Endothelial cell of umbilical vein (primary cell): ENCODE measurements around the gene CALR3. TPM values are rescaled to one million over a fixed set of nuclear protein-coding genes. Genes with fewer than 3 reads are reported as not detected.

Experiments
- BruUV-seq: library from RNA; stranded (reverse); fragments of 400-500 nt; replicated peaks from 2 replicates; lab custom pipeline; 2021; lab: Mats Ljungman, UMichigan
- CTCF ChIA-PET: fragments of 300-600, 350-600 bp; sonication (Branson Sonifier 250); formaldehyde crosslinking; loops from one replicate; lab custom pipeline; 2021; ENCODE audit warnings: antibody characterized with exemption, inconsistent platforms; lab: Charles Lee
- POLR2A ChIA-PET: fragments of 300-600, 350-600 bp; sonication (Branson Sonifier 250); formaldehyde crosslinking; loops from one replicate; lab custom pipeline; 2021; ENCODE audit warnings: antibody characterized with exemption, inconsistent platforms; lab: Charles Lee
- DNase-seq: peaks from one replicate; pipeline ENCODE4 v3.0.0-alpha.2; 2011; ENCODE audit warnings: low read depth, low spot score
- FAIRE-seq: peaks from 2 replicates; lab custom pipeline; 2011; peaks lifted over from hg19 to GRCh38; lab: Jason Lieb, UNC
- H2AFZ ChIP-seq: 2 replicates; pipeline ENCODE4 v1.6.0; 2012; ENCODE audit warnings: low read depth, low read length, control low read depth, inconsistent platforms
- H3K27ac ChIP-seq: 2 replicates; pipeline ENCODE4 v1.5.1; 2011; ENCODE audit warnings: low read depth, mild to moderate bottlenecking, control low read depth, low read length, moderate library complexity; ENCODE audit not compliant: insufficient read depth
- H3K27me3 ChIP-seq, 2 experiments: 2 replicates each; pipeline versions ENCODE4 v1.6.0 to v1.6.1; 2011; ENCODE audit warnings: low read length in 2 of 2, mixed read lengths in 1 of 2; ENCODE audit not compliant: control insufficient read depth in 2 of 2, insufficient read depth in 2 of 2
- H3K36me3 ChIP-seq, 2 experiments: 2 replicates in 1 of 2; 3 replicates in 1 of 2; pipeline ENCODE4 v1.5.1; 2011; ENCODE audit warnings: low read length in 2 of 2, mild to moderate bottlenecking in 1 of 2, moderate library complexity in 1 of 2; ENCODE audit not compliant: control insufficient read depth in 2 of 2, insufficient read depth in 2 of 2; ENCODE audit errors: extremely low read depth in 1 of 2
- H3K4me1 ChIP-seq: 3 replicates; pipeline ENCODE4 v1.5.1; 2011; ENCODE audit warnings: mild to moderate bottlenecking, low read length; ENCODE audit not compliant: control insufficient read depth, insufficient read depth; ENCODE audit errors: extremely low read depth
- H3K4me2 ChIP-seq: 2 replicates; pipeline ENCODE4 v1.6.1; 2011; ENCODE audit warnings: low read length, control low read depth, mixed read lengths; ENCODE audit not compliant: insufficient read depth
- H3K4me3 ChIP-seq, 3 experiments: fragments of 200-600 bp in 1 of 3; sonication (generic), shearing (Covaris generic) in 1 of 3; replicated peaks in 1 of 3; 2 replicates each; pipeline ENCODE4 v1.5.1; 2011 to 2016; ENCODE audit warnings: control low read depth in 3 of 3, low read length in 3 of 3, mild to moderate bottlenecking in 2 of 3, inconsistent platforms in 1 of 3, low read depth in 1 of 3, moderate library complexity in 1 of 3; ENCODE audit not compliant: insufficient read depth in 1 of 3
- H3K79me2 ChIP-seq: 2 replicates; pipeline ENCODE4 v1.6.0; 2012; ENCODE audit warnings: low read length, inconsistent platforms; ENCODE audit not compliant: control insufficient read depth, insufficient read depth
- H3K9ac ChIP-seq: replicated peaks from 2 replicates; pipeline ENCODE3; 2011; ENCODE audit warnings: low read length, control low read depth; ENCODE audit not compliant: insufficient read depth; ENCODE audit errors: extremely low read depth
- H3K9me1 ChIP-seq: replicated peaks from 3 replicates; pipeline ENCODE4 v1.6.0; 2011; ENCODE audit warnings: mild to moderate bottlenecking, low read length; ENCODE audit not compliant: control insufficient read depth, insufficient read depth; ENCODE audit errors: extremely low read depth
- H3K9me3 ChIP-seq: replicated peaks from 2 replicates; pipeline ENCODE4 v1.5.1; 2012; ENCODE audit warnings: low read length, inconsistent platforms; ENCODE audit not compliant: control insufficient read depth, insufficient read depth
- H4K20me1 ChIP-seq: replicated peaks from 2 replicates; pipeline ENCODE3; 2011; ENCODE audit warnings: mild to moderate bottlenecking, low read length; ENCODE audit not compliant: control insufficient read depth, insufficient read depth; ENCODE audit errors: extremely low read depth
- EZH2 ChIP-seq: IDR thresholded peaks from 2 replicates; pipeline ENCODE4 v1.6.1; 2012; ENCODE audit warnings: borderline replicate concordance, low read depth, mild to moderate bottlenecking, moderate library complexity, low read length, inconsistent platforms; ENCODE audit not compliant: severe bottlenecking
- FOS ChIP-seq: IDR thresholded peaks from 2 replicates; pipeline ENCODE4 v1.6.1; 2011; ENCODE audit warnings: mild to moderate bottlenecking, low read length, moderate library complexity, borderline replicate concordance; ENCODE audit not compliant: insufficient read depth
- GATA2 ChIP-seq: IDR thresholded peaks from 2 replicates; pipeline ENCODE4 v1.7.0; 2011; ENCODE audit warnings: low read depth, mild to moderate bottlenecking, moderate library complexity, mixed read lengths, low read length; ENCODE audit not compliant: insufficient read length, insufficient read depth
- JUN ChIP-seq: IDR thresholded peaks from 2 replicates; pipeline ENCODE4 v1.6.1; 2011; ENCODE audit warnings: borderline replicate concordance, low read depth; ENCODE audit not compliant: insufficient read length, insufficient read depth
- MYC ChIP-seq: IDR thresholded peaks from one replicate; pipeline ENCODE4 v1.6.1; 2011; ENCODE audit warnings: mild to moderate bottlenecking, low read depth, low read length
- POLR2A ChIP-seq: IDR thresholded peaks from 2 replicates; pipeline ENCODE4 v1.6.1; 2012; ENCODE audit warnings: low read depth, mild to moderate bottlenecking, control low read depth, low read length
- POLR2AphosphoS5 ChIP-seq: IDR thresholded peaks from 2 replicates; pipeline ENCODE4 v1.6.1; 2012; ENCODE audit warnings: low read depth, mild to moderate bottlenecking, control low read depth, low read length, moderate library complexity; ENCODE audit not compliant: insufficient read depth
- dilution Hi-C: fragments of 300-500 bp; cut with MboI; formaldehyde crosslinking; loops from one replicate; pipeline ENCODE4 v1.15.0; 2019; ENCODE audit warnings: low sequenced_read_pairs; ENCODE audit not compliant: extremely low pct_ligation_motif_present
- intact Hi-C: fragments of 100-400 bp; cut with micrococcal nuclease; formaldehyde crosslinking; loops from one replicate; pipeline ENCODE4 v1.10.0; 2022
- polyA plus RNA-seq, 4 experiments: library from polyadenylated mRNA; depleted of rRNA in 3 of 4; stranded (reverse) in 3 of 4; unstranded in 1 of 4; fragments of >200 nt; gene quantifications; 2 replicates each; pipeline versions ENCODE4 v1.2.1 to v1.2.3, GENCODE V29; 2011 to 2012; ENCODE audit warnings: missing spikeins in 1 of 4
- total RNA-seq: library from RNA; stranded (reverse); gene quantifications from 2 replicates; pipeline ENCODE4 v1.2.3, GENCODE V29; 2021
- TF ChIP-seq, protein P1 (sequence below), 2 donors: IDR thresholded peaks; 1 replicate in 1 of 2; 2 replicates in 1 of 2; pipeline ENCODE4 v1.5.1; 2011; ENCODE audit warnings: low read length in 2 of 2, mild to moderate bottlenecking in 2 of 2, moderate library complexity in 2 of 2, control low read depth in 1 of 2, inconsistent platforms in 1 of 2, low read depth in 1 of 2; ENCODE audit not compliant: insufficient read depth in 1 of 2; ENCODE audit errors: extremely low read depth in 1 of 2
- TF ChIP-seq, protein P2 (sequence below): IDR thresholded peaks from 2 replicates; pipeline ENCODE4 v1.6.1; 2011; ENCODE audit not compliant: insufficient read depth, insufficient read length

CALR3 gene
- total and polyA plus RNA-seq, 2 donors (not counting 3 experiments of a cell fraction or from before 2014, with no cell fraction given) = not detected

DNA sequence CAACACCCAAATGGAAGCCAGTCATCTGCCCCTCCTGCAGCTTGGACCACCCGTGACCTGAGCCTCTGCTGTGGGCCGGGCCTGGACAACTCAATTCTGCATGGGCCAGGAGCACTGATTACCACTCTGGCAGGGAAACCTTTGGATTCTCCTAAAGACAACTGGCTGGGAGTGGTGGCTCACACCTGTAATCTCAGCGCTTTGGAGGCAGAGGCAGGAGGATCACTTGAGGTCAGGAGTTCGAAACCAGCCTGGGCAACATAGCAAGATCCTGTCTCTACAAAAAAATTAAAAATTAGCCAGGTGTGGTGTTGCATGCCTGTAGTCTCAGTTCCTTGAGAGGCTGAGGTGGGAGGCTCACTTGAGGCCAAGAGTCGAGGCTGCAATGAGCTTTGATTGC lies 30.7 kb downstream of the CALR3 start:
- CTCF ChIA-PET = interaction anchor here (1.4 to 4.4 kb wide), 2 partner anchors 16 to 23 kb away, joined by 3 to 18 read pairs; no protein-coding TSS in a partner anchor
- no peak overlapping the region for H3K4me3 ChIP-seq
- dilution Hi-C loops = no loop called here
- no peak for TF ChIP-seq FOS
- TF ChIP-seq, protein P1, sequence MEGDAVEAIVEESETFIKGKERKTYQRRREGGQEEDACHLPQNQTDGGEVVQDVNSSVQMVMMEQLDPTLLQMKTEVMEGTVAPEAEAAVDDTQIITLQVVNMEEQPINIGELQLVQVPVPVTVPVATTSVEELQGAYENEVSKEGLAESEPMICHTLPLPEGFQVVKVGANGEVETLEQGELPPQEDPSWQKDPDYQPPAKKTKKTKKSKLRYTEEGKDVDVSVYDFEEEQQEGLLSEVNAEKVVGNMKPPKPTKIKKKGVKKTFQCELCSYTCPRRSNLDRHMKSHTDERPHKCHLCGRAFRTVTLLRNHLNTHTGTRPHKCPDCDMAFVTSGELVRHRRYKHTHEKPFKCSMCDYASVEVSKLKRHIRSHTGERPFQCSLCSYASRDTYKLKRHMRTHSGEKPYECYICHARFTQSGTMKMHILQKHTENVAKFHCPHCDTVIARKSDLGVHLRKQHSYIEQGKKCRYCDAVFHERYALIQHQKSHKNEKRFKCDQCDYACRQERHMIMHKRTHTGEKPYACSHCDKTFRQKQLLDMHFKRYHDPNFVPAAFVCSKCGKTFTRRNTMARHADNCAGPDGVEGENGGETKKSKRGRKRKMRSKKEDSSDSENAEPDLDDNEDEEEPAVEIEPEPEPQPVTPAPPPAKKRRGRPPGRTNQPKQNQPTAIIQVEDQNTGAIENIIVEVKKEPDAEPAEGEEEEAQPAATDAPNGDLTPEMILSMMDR (IDR thresholded peaks at IDR 0.05; ENCODE audit: extremely low read depth in 1 of 2, insufficient read depth in 1 of 2, low read depth in 1 of 2, low read length in 2 of 2) = no peak
- TF ChIP-seq EZH2 = no peak
- TF ChIP-seq, protein P2, sequence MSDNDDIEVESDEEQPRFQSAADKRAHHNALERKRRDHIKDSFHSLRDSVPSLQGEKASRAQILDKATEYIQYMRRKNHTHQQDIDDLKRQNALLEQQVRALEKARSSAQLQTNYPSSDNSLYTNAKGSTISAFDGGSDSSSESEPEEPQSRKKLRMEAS = no peak
- TF ChIP-seq POLR2A = no peak
- no peak for TF ChIP-seq MYC
- TF ChIP-seq GATA2 = no peak
- TF ChIP-seq JUN = no peak
- no peak for TF ChIP-seq POLR2AphosphoS5
- FAIRE-seq (no peak), DNase-seq (no peak)
- no peak overlapping the region for H3K27ac ChIP-seq
- H3K9me3 ChIP-seq = no peaks in the 10 kb centered on the region
- peaks cover 6% of the 10 kb centered on the region for H3K4me1 ChIP-seq
- H3K36me3 ChIP-seq = no peaks in the 10 kb centered on the region
- BruUV-seq = no TSS peak
- no peak overlapping the region for H2AFZ ChIP-seq
- POLR2A ChIA-PET = no interaction called here
- intact Hi-C loops = no loop called here
- no peak overlapping the region for H3K9ac ChIP-seq
- H3K27me3 ChIP-seq = no peaks in the 10 kb centered on the region
- H4K20me1 ChIP-seq = no peaks in the 10 kb centered on the region
- H3K9me1 ChIP-seq = no peaks in the 10 kb centered on the region
- H3K4me2 ChIP-seq = no peak overlapping the region
- H3K79me2 ChIP-seq = peaks cover 65% of the 10 kb centered on the region
